SK-N-SH (cell line): ENCODE measurements around the gene TKTL2.

Experiments
- ELF1 ChIP-seq: IDR thresholded peaks from 2 replicates; pipeline ENCODE4 v1.4.0; 2012
- EP300 ChIP-seq, 2 experiments: IDR thresholded peaks; 2 replicates each; pipeline versions ENCODE4 v1.4.0 to v1.6.1; 2012; ENCODE audit warnings: borderline replicate concordance in 1 of 2, low read depth in 1 of 2, low read length in 1 of 2
- JUND ChIP-seq: IDR thresholded peaks from 2 replicates; pipeline ENCODE4 v1.4.0; 2012
- NFIC ChIP-seq: IDR thresholded peaks from 2 replicates; pipeline ENCODE4 v1.4.0; 2012; ENCODE audit warnings: borderline replicate concordance
- POLR2AphosphoS5 ChIP-seq: IDR thresholded peaks from 2 replicates; pipeline ENCODE4 v1.6.1; 2012; ENCODE audit warnings: low read depth, low read length
- TAF1 ChIP-seq: IDR thresholded peaks from 2 replicates; pipeline ENCODE4 v1.6.1; 2012; ENCODE audit warnings: low read depth, mild to moderate bottlenecking, low read length, moderate library complexity, borderline replicate concordance
- TF ChIP-seq, protein P1 (sequence below): IDR thresholded peaks from 2 replicates; pipeline ENCODE4; 2012
- TF ChIP-seq, protein P2 (sequence below): IDR thresholded peaks from 2 replicates; pipeline ENCODE4 v1.6.1; 2012; ENCODE audit warnings: mild to moderate bottlenecking, low read depth, low read length, moderate library complexity
- TF ChIP-seq, protein P3 (sequence below): fragments of 200-600 bp; sonication (generic); IDR thresholded peaks from 2 replicates; pipeline ENCODE4 v1.6.1; 2017; ENCODE audit warnings: antibody characterized with exemption, mild to moderate bottlenecking, moderate library complexity

DNA sequence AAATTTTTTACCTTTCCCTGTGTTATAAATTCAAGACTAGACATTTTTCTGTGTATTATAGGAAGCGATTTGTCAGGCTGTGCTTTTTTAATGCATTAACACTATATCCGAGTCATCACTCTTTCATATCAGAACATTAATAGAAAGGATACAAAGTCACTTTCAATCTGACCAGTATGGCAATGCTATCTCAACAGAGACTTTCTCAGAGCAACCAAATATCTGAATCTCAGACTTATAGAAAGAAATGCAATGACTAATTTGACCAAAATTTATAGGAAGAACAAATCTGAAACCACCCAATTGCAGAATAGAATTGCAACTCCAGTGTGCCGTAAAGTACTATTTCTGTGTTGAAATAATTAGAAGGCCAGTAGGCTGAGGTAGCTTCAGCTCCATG lies 473 bp upstream of the TKTL2 start:
- TF ChIP-seq, protein P1, sequence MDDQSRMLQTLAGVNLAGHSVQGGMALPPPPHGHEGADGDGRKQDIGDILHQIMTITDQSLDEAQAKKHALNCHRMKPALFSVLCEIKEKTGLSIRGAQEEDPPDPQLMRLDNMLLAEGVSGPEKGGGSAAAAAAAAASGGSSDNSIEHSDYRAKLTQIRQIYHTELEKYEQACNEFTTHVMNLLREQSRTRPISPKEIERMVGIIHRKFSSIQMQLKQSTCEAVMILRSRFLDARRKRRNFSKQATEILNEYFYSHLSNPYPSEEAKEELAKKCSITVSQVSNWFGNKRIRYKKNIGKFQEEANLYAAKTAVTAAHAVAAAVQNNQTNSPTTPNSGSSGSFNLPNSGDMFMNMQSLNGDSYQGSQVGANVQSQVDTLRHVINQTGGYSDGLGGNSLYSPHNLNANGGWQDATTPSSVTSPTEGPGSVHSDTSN = no peak
- no peak for TF ChIP-seq JUND
- TF ChIP-seq, protein P2, sequence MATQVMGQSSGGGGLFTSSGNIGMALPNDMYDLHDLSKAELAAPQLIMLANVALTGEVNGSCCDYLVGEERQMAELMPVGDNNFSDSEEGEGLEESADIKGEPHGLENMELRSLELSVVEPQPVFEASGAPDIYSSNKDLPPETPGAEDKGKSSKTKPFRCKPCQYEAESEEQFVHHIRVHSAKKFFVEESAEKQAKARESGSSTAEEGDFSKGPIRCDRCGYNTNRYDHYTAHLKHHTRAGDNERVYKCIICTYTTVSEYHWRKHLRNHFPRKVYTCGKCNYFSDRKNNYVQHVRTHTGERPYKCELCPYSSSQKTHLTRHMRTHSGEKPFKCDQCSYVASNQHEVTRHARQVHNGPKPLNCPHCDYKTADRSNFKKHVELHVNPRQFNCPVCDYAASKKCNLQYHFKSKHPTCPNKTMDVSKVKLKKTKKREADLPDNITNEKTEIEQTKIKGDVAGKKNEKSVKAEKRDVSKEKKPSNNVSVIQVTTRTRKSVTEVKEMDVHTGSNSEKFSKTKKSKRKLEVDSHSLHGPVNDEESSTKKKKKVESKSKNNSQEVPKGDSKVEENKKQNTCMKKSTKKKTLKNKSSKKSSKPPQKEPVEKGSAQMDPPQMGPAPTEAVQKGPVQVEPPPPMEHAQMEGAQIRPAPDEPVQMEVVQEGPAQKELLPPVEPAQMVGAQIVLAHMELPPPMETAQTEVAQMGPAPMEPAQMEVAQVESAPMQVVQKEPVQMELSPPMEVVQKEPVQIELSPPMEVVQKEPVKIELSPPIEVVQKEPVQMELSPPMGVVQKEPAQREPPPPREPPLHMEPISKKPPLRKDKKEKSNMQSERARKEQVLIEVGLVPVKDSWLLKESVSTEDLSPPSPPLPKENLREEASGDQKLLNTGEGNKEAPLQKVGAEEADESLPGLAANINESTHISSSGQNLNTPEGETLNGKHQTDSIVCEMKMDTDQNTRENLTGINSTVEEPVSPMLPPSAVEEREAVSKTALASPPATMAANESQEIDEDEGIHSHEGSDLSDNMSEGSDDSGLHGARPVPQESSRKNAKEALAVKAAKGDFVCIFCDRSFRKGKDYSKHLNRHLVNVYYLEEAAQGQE = no peak
- TF ChIP-seq TAF1 = no peak
- TF ChIP-seq ELF1 = no peak
- TF ChIP-seq, protein P3, sequence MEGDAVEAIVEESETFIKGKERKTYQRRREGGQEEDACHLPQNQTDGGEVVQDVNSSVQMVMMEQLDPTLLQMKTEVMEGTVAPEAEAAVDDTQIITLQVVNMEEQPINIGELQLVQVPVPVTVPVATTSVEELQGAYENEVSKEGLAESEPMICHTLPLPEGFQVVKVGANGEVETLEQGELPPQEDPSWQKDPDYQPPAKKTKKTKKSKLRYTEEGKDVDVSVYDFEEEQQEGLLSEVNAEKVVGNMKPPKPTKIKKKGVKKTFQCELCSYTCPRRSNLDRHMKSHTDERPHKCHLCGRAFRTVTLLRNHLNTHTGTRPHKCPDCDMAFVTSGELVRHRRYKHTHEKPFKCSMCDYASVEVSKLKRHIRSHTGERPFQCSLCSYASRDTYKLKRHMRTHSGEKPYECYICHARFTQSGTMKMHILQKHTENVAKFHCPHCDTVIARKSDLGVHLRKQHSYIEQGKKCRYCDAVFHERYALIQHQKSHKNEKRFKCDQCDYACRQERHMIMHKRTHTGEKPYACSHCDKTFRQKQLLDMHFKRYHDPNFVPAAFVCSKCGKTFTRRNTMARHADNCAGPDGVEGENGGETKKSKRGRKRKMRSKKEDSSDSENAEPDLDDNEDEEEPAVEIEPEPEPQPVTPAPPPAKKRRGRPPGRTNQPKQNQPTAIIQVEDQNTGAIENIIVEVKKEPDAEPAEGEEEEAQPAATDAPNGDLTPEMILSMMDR = no peak
- TF ChIP-seq POLR2AphosphoS5 = no peak
- no peak for TF ChIP-seq NFIC
- no peak for TF ChIP-seq EP300 (IDR thresholded peaks at IDR 0.05; ENCODE audit: borderline replicate concordance in 1 of 2, low read depth in 1 of 2, low read length in 1 of 2)
